Tibial nerve (tissue), 4 donors: ENCODE results near the gene ELL. TPM values are rescaled to one million over a fixed set of nuclear protein-coding genes. Genes with fewer than 3 reads are reported as not detected.

Experiments used
- DNase-seq, 2 donors: peaks; one replicate each; pipeline ENCODE4 v3.0.0-alpha.2; 2019; ENCODE audit warnings: low spot score in 2 of 2
- H3K27ac ChIP-seq, 4 donors: fragments of 200-600 bp; sonication (generic) in 3 of 4; one replicate each; pipeline ENCODE4 v1.5.1; 2017 to 2019; ENCODE audit warnings: mild to moderate bottlenecking in 1 of 4
- H3K27me3 ChIP-seq, 2 donors: fragments of 200-600 bp; sonication (generic) in 1 of 2; one replicate each; pipeline versions ENCODE4 v1.5.1 to v1.6.0; 2017 to 2019
- H3K36me3 ChIP-seq, 3 donors: fragments of 200-600 bp; sonication (generic); one replicate each; pipeline ENCODE4 v1.5.1; 2018 to 2019
- H3K4me1 ChIP-seq, 4 donors: fragments of 200-600 bp; sonication (generic) in 3 of 4; one replicate each; pipeline ENCODE4 v1.5.1; 2017 to 2019
- H3K4me3 ChIP-seq, 4 donors: fragments of 200-600 bp; sonication (generic) in 3 of 4; one replicate each; pipeline ENCODE4 v1.5.1; 2017 to 2019; ENCODE audit warnings: mild to moderate bottlenecking in 1 of 4, moderate library complexity in 1 of 4
- H3K9me3 ChIP-seq, 4 donors: fragments of 200-600 bp; sonication (generic) in 3 of 4; one replicate each; pipeline ENCODE4 v1.5.1; 2017 to 2019
- CTCF ChIP-seq, 5 experiments: fragments of 200-600 bp in 3 of 5; fragments of 450-650 bp in 2 of 5; sonication (generic) in 3 of 5; IDR thresholded peaks; one replicate each; pipeline ENCODE4 v1.5.1; 2016 to 2019; ENCODE audit warnings: antibody characterized with exemption in 5 of 5, mild to moderate bottlenecking in 3 of 5, moderate library complexity in 2 of 5
- EP300 ChIP-seq, 2 donors: sonication (generic); formaldehyde crosslinking; IDR thresholded peaks; one replicate each; pipeline ENCODE4 v1.6.1; 2017; ENCODE audit warnings: antibody characterized with exemption in 2 of 2, mild to moderate bottlenecking in 1 of 2
- POLR2A ChIP-seq, 2 donors: fragments of 450-650 bp; IDR thresholded peaks; one replicate each; pipeline ENCODE4 v1.6.1; 2017; ENCODE audit warnings: antibody characterized with exemption in 2 of 2, mild to moderate bottlenecking in 2 of 2, moderate library complexity in 2 of 2
- WGBS, 2 donors: methylation state at CpG; one replicate each; pipeline ENCODE4 v1.1.5; 2018; 5-methylcytosine and 5-hydroxymethylcytosine counted together
- total RNA-seq, 4 donors: library from RNA; depleted of rRNA; stranded (reverse); fragments of >200 nt; gene quantifications; one replicate each; pipeline ENCODE4 v1.1.0, GENCODE V29; 2016

ELL gene
- total RNA-seq, 4 donors from 2014 or later, result 13.8 to 45.9 (median 26.0) TPM

GRCh38 chr19:18397242-18398202 is 124.3 kb downstream of the ELL start, which contains the start of gene LRRC25:
Gene LRRC25 (minus strand): TSS chr19:18397622. CDS start chr19:18396963, 659 bp downstream.
- TF ChIP-seq CTCF (IDR thresholded peaks at IDR 0.05), result no peak
- TF ChIP-seq POLR2A (IDR thresholded peaks at IDR 0.05), result peak in 1 of 2 donors; percentile 27
- TF ChIP-seq EP300 (IDR thresholded peaks at IDR 0.05), result peak in 1 of 2 donors; percentile 56
- WGBS, 2 donors, result 12 to 24% methylated on average over 18 to 30 of the region's 33 CpGs
- Histone ChIP-seq H3K4me3 (peak within 1 kb of the TSS; percentile 5 to 45 (median 22)), H3K27ac (peak within 1 kb of the TSS in 1 of 4 donors; percentile 42), H3K4me1 (peaks cover 0 to 31% (median 4%) of the 10 kb centered on the region in 4 donors), H3K9me3 (no peaks in the 10 kb centered on the region), H3K36me3 (no peaks in the 10 kb centered on the region), H3K27me3 (peaks cover 0 to 20% of the 10 kb centered on the region in 2 donors)
- peak in 1 of 2 donors; percentile 33 for DNase-seq

GRCh38 chr19:18396471-18397241 is 125.2 kb downstream of the ELL start:
- no peaks in the 10 kb centered on the region for H3K36me3 ChIP-seq
- H3K9me3 ChIP-seq, result no peaks in the 10 kb centered on the region
- H3K27ac ChIP-seq, result no peak overlapping the region
- 51 to 52% methylated on average over 23 to 28 of the region's 37 CpGs for WGBS, 2 donors
- TF ChIP-seq POLR2A (IDR thresholded peaks at IDR 0.05), result no peak
- TF ChIP-seq CTCF (IDR thresholded peaks at IDR 0.05), result no peak
- no peak for TF ChIP-seq EP300 (IDR thresholded peaks at IDR 0.05)
- no peak for DNase-seq
- peaks cover 0 to 23% (median 5%) of the 10 kb centered on the region in 4 donors for H3K4me1 ChIP-seq
- H3K27me3 ChIP-seq, result peaks cover 0 to 20% of the 10 kb centered on the region in 2 donors
- H3K4me3 ChIP-seq, result peak overlapping the region; percentile 5 to 45 (median 22)

- Histone ChIP-seq H3K9me3 (no peaks in the 10 kb centered on the region), H3K27me3 (peaks cover 0 to 20% of the 10 kb centered on the region in 2 donors), H3K4me3 (peak overlapping the region in 1 of 4 donors; percentile 24), H3K4me1 (peaks cover 0 to 23% (median 6%) of the 10 kb centered on the region in 4 donors), H3K27ac (peak overlapping the region in 1 of 4 donors; percentile 36), H3K36me3 (no peaks in the 10 kb centered on the region)
- DNase-seq, result no peak
- 45 to 48% methylated on average over 7 of the region's 7 CpGs for WGBS, 2 donors
- TF ChIP-seq POLR2A (IDR thresholded peaks at IDR 0.05) (peak in 1 of 2 donors; percentile 8), EP300 (IDR thresholded peaks at IDR 0.05) (peak in 1 of 2 donors; percentile 49), CTCF (IDR thresholded peaks at IDR 0.05) (no peak)
Observed at GRCh38 chr19:18393836-18394235, 128.0 kb downstream of the ELL start.

GRCh38 chr19:18392926-18393325 is 128.9 kb downstream of the ELL start:
- no peak for DNase-seq
- WGBS, 2 donors, result 62 to 76% methylated on average over 5 of the region's 5 CpGs
- Histone ChIP-seq H3K4me1 (peaks cover 0 to 24% (median 12%) of the 10 kb centered on the region in 4 donors), H3K27ac (peak overlapping the region in 2 of 4 donors; percentile 26 to 61), H3K27me3 (peaks cover 0 to 12% of the 10 kb centered on the region in 2 donors), H3K9me3 (no peaks in the 10 kb centered on the region), H3K36me3 (no peaks in the 10 kb centered on the region), H3K4me3 (no peak overlapping the region)
- TF ChIP-seq POLR2A (IDR thresholded peaks at IDR 0.05) (no peak), EP300 (IDR thresholded peaks at IDR 0.05) (no peak), CTCF (IDR thresholded peaks at IDR 0.05) (no peak)

Other genes starting within 250 kb of the ELL start
- 10 to 100 TPM in 2 of 4 donors, 1 to 10 TPM in 2; 2.3 to 11.4 (median 8.2) TPM for gene IQCN, start 247.6 kb downstream of the ELL start, total RNA-seq
- gene JUND, start 240.4 kb downstream of the ELL start, total RNA-seq, result 100 to 1,000 TPM; 309 to 553 (median 486) TPM
- 100 to 1,000 TPM in 3 of 4 donors, 10 to 100 TPM in 1; 70.4 to 167 (median 156) TPM for gene LSM4, start 199.0 kb downstream of the ELL start, total RNA-seq
- gene PGPEP1, start 181.5 kb downstream of the ELL start, total RNA-seq, result 10 to 100 TPM; 15.9 to 27.9 (median 20.1) TPM
- 10 to 100 TPM in 2 of 4 donors, 1 to 10 TPM in 2; 4.2 to 31.0 (median 13.2) TPM for gene GDF15, start 135.9 kb downstream of the ELL start, total RNA-seq
- gene LRRC25, start 124.4 kb downstream of the ELL start, total RNA-seq, result 10 to 100 TPM in 2 of 4 donors, 1 to 10 TPM in 2; 9.0 to 13.8 (median 9.8) TPM
- 100 to 1,000 TPM in 1 of 4 donors, 10 to 100 TPM in 3; 67.4 to 172 (median 84.2) TPM for gene SSBP4, start 102.7 kb downstream of the ELL start, total RNA-seq
- gene ISYNA1, start 83.9 kb downstream of the ELL start, total RNA-seq, result 10 to 100 TPM; 43.5 to 82.2 (median 52.4) TPM
- gene FKBP8, start 21.5 kb upstream of the ELL start, total RNA-seq, result 100 to 1,000 TPM; 391 to 451 (median 434) TPM
- 100 to 1,000 TPM; 122 to 298 (median 167) TPM for gene KXD1, start 35.8 kb upstream of the ELL start, total RNA-seq
- gene UBA52, start 49.8 kb upstream of the ELL start, total RNA-seq, result 100 to 1,000 TPM; 504 to 826 (median 521) TPM
- gene REX1BD, start 66.7 kb upstream of the ELL start, total RNA-seq, result 100 to 1,000 TPM; 186 to 226 (median 210) TPM
- 100 to 1,000 TPM in 1 of 4 donors, 10 to 100 TPM in 3; 27.4 to 115 (median 43.6) TPM for gene CRLF1, start 84.7 kb upstream of the ELL start, total RNA-seq
- 10 to 100 TPM in 1 of 4 donors, 1 to 10 TPM in 2, not detected in 1; 3.1 to 12.6 (median 4.2) TPM for gene TMEM59L, start 90.8 kb upstream of the ELL start, total RNA-seq
- 10 to 100 TPM; 12.9 to 38.4 (median 15.1) TPM for gene KLHL26, start 115.0 kb upstream of the ELL start, total RNA-seq
- 1 to 10 TPM; 4.0 to 7.8 (median 6.7) TPM for gene CRTC1, start 161.6 kb upstream of the ELL start, total RNA-seq